ENCODE results near the gene DIP2C.
"Not testable (repeated sequence)": the region's sequence is repeated elsewhere in the genome, so short reads cannot be mapped to it uniquely, and the experiment has no call there.

Gene DIP2C

GRCh38 chr10:429696-430095 is 259.8 kb downstream of the DIP2C start:
- no peak for DNase-seq

GRCh38 chr10:427761-428519 is 261.5 kb downstream of the DIP2C start:
- DNase-seq: no peak

- not testable (repeated sequence) for DNase-seq
Measured at GRCh38 chr10:425365-425764, 264.1 kb downstream of the DIP2C start.

DNA sequence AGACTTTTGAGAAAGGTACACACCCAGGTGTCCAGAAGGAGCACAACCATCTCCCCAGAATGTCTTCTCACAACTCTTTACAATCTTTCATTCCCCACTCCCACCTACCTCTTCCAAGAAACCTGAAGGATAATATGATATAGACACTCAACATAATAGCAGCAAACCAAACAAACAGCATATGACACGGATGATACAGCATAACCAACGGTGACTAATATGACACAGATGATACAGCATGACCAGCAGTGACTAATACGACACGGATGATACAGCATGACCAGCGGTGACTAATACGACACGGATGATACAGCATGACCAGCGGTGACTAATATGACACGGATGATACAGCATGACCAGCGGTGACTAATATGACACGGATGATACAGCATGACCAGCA is 264.7 kb downstream of the DIP2C start:
- DNase-seq: not testable (repeated sequence)

DNA sequence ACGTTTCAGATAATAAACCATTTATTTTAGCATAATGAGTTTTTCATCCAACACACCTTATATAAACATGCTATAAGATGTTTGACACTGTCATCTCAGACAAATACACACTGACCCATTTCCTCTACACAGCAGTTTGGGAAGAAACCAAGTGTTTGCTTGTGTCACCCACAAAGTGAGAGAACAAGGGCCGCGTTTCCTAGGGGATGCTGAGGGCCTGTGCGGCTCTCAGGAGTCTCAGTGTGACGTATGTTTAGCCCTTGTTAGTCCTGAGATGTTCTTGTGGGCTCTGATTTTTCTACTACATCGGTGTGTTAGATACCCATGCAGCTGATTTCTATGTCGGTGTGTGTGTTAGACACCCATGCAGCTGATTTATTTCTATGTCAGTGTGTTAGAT is 266.3 kb downstream of the DIP2C start:
- DNase-seq: no peak

DNA sequence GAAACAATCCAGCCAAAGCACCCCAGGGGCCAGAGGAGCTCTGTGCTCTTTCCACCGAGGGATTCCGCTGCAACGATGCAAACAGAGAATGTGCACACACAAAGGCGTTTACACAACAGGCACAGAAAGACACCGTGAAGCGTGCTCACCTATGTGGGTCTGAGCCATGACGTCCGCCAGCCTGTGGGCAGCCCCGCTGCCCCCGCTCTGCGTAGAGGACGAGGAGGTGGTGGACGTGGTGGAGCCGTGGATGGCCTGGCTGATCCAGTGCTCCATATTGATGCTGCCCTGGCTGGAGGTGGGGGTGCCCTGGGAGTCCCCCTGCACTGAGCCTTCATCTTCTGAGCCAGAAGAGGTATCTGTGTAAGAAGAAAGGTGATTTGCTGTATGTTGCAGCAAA is 266.8 kb downstream of the DIP2C start:
- no peak for DNase-seq

- no peak for DNase-seq
Measured at GRCh38 chr10:422241-422640, 267.2 kb downstream of the DIP2C start.

DNA sequence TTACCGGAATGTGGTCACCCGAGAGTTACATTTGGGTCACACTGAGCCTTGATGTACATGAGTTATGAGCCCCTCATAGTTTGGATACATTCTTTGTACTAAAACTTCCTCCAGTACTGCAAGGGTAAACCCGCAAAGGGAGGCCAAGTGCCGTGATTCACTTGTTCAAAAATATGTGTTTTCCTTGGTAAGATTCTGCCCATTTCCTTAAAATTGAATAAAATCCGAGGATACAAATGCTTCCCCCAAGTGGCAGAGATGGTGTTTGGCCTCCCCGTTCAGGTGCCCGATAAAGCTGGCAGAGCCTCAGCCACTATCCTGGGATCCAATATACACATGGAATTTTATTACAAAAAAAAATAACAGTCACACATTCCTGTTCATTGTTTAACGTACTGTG is 268.3 kb downstream of the DIP2C start:
- DNase-seq: no peak

- DNase-seq: no peak
Measured at GRCh38 chr10:420154-421121, 269.0 kb downstream of the DIP2C start.

GRCh38 chr10:418894-419293 is 270.6 kb downstream of the DIP2C start:
- DNase-seq: no peak

DNA sequence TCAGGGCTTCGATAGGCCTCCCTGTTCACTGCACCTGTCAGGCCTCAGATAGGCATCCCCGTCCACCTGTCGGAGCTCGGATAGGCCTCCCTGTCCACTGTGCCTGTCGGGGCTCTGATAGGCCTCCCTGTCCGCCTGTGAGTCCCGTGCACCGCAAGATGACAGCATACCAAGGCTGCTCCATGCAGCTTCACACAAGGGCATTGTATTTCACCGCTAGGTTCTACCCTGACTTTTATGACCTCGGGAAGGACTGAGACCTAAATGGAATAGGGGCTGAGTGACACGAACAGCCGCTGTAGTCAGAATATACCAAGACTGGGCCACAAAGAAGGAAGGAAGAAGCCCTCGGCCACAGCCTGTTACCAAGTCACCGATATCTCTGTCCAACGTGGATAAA is 271.2 kb downstream of the DIP2C start:
- DNase-seq: no peak

GRCh38 chr10:416091-416515 is 273.4 kb downstream of the DIP2C start:
- DNase-seq: no peak

GRCh38 chr10:413662-414071 is 275.8 kb downstream of the DIP2C start:
- no peak for DNase-seq

- DNase-seq: no peak
Measured at GRCh38 chr10:412109-412508, 277.4 kb downstream of the DIP2C start.

DNA sequence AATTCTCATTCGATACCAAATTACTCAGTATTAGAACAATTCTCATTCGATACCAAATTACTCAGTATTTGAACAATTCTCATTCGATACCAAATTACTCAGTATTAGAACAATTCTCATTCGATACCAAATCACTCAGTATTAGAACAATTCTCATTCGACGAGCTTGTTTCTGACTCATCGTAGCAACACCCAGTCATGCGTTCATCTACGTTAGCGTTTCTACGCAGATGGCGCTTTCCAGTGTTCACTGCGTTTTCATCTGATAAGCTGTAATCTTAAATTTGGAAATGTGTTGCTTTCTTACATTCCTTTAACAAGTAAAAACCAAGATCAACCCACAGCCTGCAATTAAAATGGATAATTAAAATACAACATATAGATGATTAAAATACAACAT is 277.9 kb downstream of the DIP2C start:
- no peak for DNase-seq

- no peak for DNase-seq
Measured at GRCh38 chr10:409408-410040, 279.9 kb downstream of the DIP2C start.

DNA sequence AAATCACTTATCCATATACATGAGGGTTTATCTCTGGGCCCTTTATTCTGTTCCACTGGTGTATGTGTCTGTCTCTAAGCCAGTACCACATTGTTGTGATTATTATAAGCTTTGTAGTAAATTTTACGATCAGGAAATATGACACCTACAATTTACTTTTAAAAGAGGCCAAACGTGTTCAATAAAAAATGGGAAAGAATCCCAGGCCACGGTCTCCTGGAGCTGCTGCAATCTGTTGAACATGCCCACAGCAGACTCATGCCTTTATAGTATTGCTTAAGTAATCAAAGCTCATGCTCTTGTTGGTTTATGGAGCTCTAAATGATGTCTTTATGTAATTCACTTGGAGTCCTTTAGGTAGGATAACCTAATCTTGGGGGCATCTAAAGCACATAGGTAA is 281.2 kb downstream of the DIP2C start:
- no peak for DNase-seq

DNA sequence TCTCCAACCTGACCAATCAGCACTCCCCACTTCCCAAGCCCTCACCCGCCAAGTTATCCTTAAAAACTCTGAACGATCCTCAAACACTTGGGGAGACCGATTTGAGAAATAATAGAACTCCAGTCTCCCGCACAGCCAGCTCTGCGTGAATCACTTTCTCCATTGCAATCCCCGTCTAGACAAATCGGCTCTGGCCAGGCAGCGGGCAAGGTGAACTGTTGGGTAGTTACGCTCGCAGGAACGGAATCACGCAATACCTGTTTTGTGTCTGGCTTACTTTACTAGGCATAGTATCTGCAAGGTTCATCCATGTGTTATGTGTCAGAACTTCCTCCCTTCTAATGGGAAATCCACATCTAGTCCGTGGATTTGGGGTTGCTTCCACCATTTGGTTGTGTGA is 282.5 kb downstream of the DIP2C start:
- no peak for DNase-seq

- DNase-seq: no peak
Measured at GRCh38 chr10:405648-406047, 283.8 kb downstream of the DIP2C start.

DNA sequence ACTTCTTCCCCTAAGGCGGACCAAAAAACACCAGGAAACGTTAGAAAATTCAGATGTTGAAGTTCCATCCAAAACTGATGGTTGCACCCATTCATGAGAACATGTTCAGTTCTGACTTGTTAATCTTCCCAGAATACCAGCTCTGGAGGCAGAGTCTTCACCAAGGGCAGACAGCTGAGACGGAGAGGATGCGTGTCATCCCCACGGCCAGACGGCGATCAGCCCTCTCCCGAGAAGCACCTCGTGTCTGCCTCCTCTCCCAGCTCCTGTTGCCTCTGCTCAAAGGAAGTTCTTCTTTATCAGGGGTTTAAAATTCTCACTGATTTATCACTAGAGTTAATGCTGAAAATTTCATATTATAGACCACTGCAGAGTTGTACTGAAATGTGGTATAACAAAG is 284.5 kb downstream of the DIP2C start:
- DNase-seq: no peak

- DNase-seq: no peak
Measured at GRCh38 chr10:404346-404745, 285.1 kb downstream of the DIP2C start.

- no peak for DNase-seq
Measured at GRCh38 chr10:398954-399353, 290.5 kb downstream of the DIP2C start.

DNA sequence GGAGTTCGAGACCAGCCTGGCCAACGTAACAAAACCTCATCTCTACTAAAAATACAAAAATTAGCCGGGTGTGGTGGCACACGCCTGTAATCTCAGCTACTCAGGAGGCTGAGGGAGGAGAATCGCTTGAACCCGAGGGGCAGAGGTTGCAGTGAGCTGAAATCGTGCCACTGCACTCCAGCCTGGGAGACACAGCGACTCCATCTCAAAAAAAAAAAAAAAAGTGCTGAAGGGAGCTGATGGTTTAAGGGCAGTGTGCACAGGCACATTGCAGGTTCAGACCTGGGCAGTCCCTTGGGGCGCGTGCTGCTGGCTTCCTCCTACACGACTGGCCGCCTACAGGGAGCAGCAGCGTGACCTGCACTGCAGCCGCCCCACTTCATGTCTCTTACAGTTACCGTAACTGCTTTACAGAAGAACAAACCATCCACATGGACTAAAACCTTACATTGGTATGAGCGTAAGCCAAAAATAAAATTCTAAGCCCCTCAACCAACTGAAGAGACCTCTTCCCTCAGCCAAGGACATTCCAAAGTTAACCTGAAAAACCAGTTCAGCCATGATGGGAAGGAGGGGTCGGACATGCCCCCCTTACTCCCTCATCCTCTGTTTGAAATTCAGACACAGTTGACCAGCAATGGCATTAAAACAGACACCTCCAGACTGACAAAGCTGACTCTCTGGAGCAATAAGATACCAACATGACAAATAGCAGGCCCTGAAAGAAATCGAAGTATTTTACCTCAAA is 292.0 kb downstream of the DIP2C start:
- no peak for DNase-seq
